ENCODE measurements around the gene GKN1.
"Not testable (repeated sequence)": the region's sequence is repeated elsewhere in the genome, so short reads cannot be mapped to it uniquely, and the experiment has no call there.

GKN1 gene

GRCh38 chr2:68952887-68953521, 21.4 kb upstream of the GKN1 start, which contains the start of gene GKN2:
Gene GKN2 (minus strand): TSS chr2:68952893. CDS start chr2:68952861, 32 bp downstream.
- DNase-seq (ENCODE audit: extremely low spot score, insufficient read length, low read depth) (no peak), FAIRE-seq (no peak)

GRCh38 chr2:68955432-68955831, 19.0 kb upstream of the GKN1 start:
- not testable (repeated sequence) for FAIRE-seq; DNase-seq (ENCODE audit: extremely low spot score, insufficient read length, low read depth)

GRCh38 chr2:68959001-68959400, 15.4 kb upstream of the GKN1 start:
- FAIRE-seq: no peak
- no peak for DNase-seq (ENCODE audit: extremely low spot score, insufficient read length, low read depth)

GRCh38 chr2:68961380-68961779, 13.1 kb upstream of the GKN1 start:
- FAIRE-seq (no peak), DNase-seq (ENCODE audit: extremely low spot score, insufficient read length, low read depth) (no peak)

- DNase-seq (ENCODE audit: extremely low spot score, insufficient read length, low read depth) (no peak), FAIRE-seq (no peak)
These were observed 10.2 kb upstream of the GKN1 start for GRCh38 chr2:68964282-68964681.

GRCh38 chr2:68968221-68968620, 6.2 kb upstream of the GKN1 start:
- FAIRE-seq: no peak
- DNase-seq (ENCODE audit: extremely low spot score, insufficient read length, low read depth): no peak

- FAIRE-seq: no peak
These were observed 4.5 kb upstream of the GKN1 start for GRCh38 chr2:68969736-68970490.

GRCh38 chr2:68970566-68971265, 3.7 kb upstream of the GKN1 start:
- no peak for FAIRE-seq
- DNase-seq (ENCODE audit: extremely low spot score, insufficient read length, low read depth): no peak

More at GRCh38 chr2:68969736-68970490, 4.5 kb upstream of the GKN1 start:
- DNase-seq (ENCODE audit: extremely low spot score, insufficient read length, low read depth): no peak

GRCh38 chr2:68971591-68972231, 2.7 kb upstream of the GKN1 start:
- FAIRE-seq (no peak), DNase-seq (ENCODE audit: extremely low spot score, insufficient read length, low read depth) (no peak)

- DNase-seq (ENCODE audit: extremely low spot score, insufficient read length, low read depth) (no peak), FAIRE-seq (no peak)
These were observed 670 bp downstream of the GKN1 start for GRCh38 chr2:68974946-68975665.

GRCh38 chr2:68975844-68976243, 1.4 kb downstream of the GKN1 start:
- DNase-seq (ENCODE audit: extremely low spot score, insufficient read length, low read depth) (no peak), FAIRE-seq (no peak)

- no peak for FAIRE-seq
These were observed 3.0 kb downstream of the GKN1 start for GRCh38 chr2:68977453-68977852.

GRCh38 chr2:68978098-68978497, 3.7 kb downstream of the GKN1 start:
- FAIRE-seq (no peak), DNase-seq (ENCODE audit: extremely low spot score, insufficient read length, low read depth) (no peak)

More at GRCh38 chr2:68977453-68977852, 3.0 kb downstream of the GKN1 start:
- no peak for DNase-seq (ENCODE audit: extremely low spot score, insufficient read length, low read depth)

- no peak for FAIRE-seq
- DNase-seq (ENCODE audit: extremely low spot score, insufficient read length, low read depth): no peak
These were observed 6.5 kb downstream of the GKN1 start for GRCh38 chr2:68980956-68981355.

- no peak for FAIRE-seq
- no peak for DNase-seq (ENCODE audit: extremely low spot score, insufficient read length, low read depth)
These were observed 12.6 kb downstream of the GKN1 start for GRCh38 chr2:68987021-68987503.

GRCh38 chr2:68989035-68989434, 14.6 kb downstream of the GKN1 start:
- no peak for FAIRE-seq
- DNase-seq (ENCODE audit: extremely low spot score, insufficient read length, low read depth): no peak

GRCh38 chr2:68992341-68992740, 17.9 kb downstream of the GKN1 start:
- no peak for FAIRE-seq
- no peak for DNase-seq (ENCODE audit: extremely low spot score, insufficient read length, low read depth)

- FAIRE-seq (no peak), DNase-seq (ENCODE audit: extremely low spot score, insufficient read length, low read depth) (no peak)
These were observed 18.5 kb downstream of the GKN1 start for GRCh38 chr2:68992933-68993332.

- DNase-seq (ENCODE audit: extremely low spot score, insufficient read length, low read depth) (no peak), FAIRE-seq (no peak)
These were observed 19.2 kb downstream of the GKN1 start for GRCh38 chr2:68993660-68994059.

GRCh38 chr2:68994864-68995263, 20.4 kb downstream of the GKN1 start:
- FAIRE-seq (no peak), DNase-seq (ENCODE audit: extremely low spot score, insufficient read length, low read depth) (no peak)
